GM04503 (cell line): ENCODE results near the gene TTYH3.
"Not testable (repeated sequence)": the region's sequence is repeated elsewhere in the genome, so short reads cannot be mapped to it uniquely, and the experiment has no call there.

Experiments
- DNase-seq: peaks from one replicate; pipeline ENCODE4 v3.0.0-alpha.2; 2012; ENCODE audit warnings: low read depth

The TTYH3 gene

GRCh38 chr7:2688409-2689342, 56.9 kb downstream of the TTYH3 start:
- no peak for DNase-seq

- DNase-seq, result no peak
These were observed 57.6 kb downstream of the TTYH3 start for GRCh38 chr7:2689343-2689847.

GRCh38 chr7:2689951-2690705, 58.3 kb downstream of the TTYH3 start:
- DNase-seq, result no peak

GRCh38 chr7:2691011-2691707, 59.4 kb downstream of the TTYH3 start:
- DNase-seq, result no peak

DNA sequence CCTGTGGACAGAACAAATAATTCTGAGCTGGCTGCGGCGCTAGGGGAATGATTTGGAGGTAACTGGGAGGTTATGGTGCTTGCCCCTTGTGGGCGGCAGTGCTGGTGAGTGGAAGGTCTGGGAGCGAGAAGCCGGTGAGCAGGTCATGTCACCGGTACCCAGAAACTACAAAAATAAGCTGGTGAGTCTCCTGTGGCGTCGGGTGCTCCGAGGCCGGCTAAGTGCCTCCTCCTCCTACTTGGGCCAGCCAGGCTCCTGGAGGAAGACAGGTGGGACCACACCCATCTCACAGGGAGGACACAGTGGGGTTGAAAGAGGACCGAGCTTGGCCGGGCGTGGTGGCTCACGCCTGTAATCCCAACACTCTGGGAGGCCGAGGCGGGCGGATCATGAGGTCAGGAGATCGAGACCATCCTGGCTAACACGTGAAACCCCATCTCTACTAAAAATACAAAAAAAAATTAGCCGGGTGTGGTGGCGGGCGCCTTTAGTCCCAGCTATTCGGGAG, 60.2 kb downstream of the TTYH3 start:
- not testable (repeated sequence) for DNase-seq

GRCh38 chr7:2692543-2692942, 60.8 kb downstream of the TTYH3 start:
- DNase-seq, result no peak

DNA sequence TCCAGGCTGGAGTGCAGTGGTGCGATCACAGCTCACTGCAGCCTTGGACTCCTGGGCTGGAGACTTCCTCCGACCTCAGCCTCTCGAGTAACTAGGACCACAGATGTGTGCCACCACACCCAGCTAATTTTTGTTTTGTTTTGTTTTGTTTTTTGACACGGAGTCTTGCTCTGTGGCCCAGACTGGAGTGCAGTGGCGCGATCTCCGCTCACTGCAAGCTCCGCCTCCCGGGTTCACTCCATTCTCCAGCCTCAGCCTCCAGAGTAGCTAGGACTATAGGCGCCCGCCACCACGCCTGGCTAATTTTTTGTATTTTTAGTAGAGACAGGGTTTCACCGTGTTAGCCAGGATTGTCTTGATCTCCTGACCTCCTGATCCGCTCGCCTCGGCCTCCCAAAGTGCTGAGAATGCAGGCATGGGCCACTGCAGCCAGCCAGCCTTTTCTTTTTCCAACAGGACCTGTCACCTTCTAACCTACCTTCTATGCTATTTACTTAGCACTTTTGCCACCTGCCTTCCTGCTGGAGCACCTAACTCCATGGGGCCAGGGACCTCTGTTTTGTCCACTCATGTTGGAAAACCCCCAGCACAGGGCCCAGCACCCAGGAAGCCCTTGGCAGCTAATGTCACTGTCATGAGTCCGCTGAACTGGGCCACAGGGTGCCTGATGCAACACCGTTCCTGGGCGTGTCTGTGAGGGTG, 61.8 kb downstream of the TTYH3 start:
- not testable (repeated sequence) for DNase-seq

DNA sequence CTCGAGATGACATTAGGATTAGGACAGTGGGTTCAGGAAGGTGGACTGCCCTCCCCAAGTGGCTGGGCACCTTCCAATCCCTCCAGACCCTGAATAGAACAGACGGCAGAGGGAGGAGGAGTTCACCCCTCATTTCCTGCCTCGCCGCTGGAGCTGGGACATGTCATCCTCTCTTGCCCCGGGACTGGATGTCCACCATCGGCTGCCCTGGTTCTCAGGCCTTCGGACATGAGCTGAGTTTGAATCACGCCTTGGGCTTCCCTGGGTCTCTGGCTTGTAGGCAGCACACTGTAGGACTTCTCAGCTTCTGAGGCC, 62.3 kb downstream of the TTYH3 start:
- not testable (repeated sequence) for DNase-seq

- no peak for DNase-seq
These were observed 66.9 kb downstream of the TTYH3 start for GRCh38 chr7:2698581-2699288.

GRCh38 chr7:2699289-2699620, 67.5 kb downstream of the TTYH3 start:
- no peak for DNase-seq

- no peak for DNase-seq
These were observed 68.5 kb downstream of the TTYH3 start for GRCh38 chr7:2700141-2700850.

- no peak for DNase-seq
These were observed 69.6 kb downstream of the TTYH3 start for GRCh38 chr7:2701424-2701823.

- DNase-seq, result peak; percentile 21
These were observed 70.2 kb downstream of the TTYH3 start for GRCh38 chr7:2701832-2702593.

DNA sequence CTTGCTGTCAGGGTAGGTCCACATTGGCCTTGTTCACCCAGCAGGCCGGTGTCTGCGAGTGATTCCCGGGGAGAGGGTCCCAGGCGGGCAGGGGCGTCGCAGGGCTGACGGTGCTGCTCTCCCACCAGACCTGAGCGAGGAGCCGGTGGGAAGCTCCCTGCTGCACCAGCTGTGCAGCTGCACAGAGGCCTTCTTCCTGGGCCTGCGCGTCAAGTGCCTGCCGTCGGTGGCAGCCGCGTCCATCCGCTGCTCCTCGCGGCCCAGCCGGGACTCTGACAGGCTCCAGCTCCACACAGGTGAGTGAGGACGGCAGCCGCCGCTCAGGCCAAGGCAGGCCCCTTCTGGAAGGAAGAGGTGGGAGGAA, 70.8 kb downstream of the TTYH3 start:
- DNase-seq, result no peak

GRCh38 chr7:2705371-2706096, 73.7 kb downstream of the TTYH3 start:
- no peak for DNase-seq

DNA sequence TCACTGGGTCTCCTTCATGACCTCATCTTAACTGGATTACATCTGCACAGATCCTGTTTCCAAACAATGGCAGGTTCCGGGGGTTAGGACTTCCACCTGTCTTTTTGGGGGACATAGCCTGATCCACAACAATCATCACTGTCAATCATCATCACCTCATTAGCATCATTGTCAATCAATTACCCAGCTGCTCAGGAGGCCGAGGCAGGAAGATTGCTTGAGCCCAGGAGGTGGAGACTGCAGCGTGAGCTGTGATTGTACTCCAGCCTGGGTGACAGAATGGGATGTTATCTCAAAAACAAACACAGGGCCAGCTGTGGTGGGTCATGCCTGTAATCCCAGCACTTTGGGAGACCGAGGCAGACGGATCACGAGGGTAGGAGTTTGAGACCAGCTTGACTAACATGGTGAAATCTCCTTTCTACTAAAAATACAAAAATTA, 74.9 kb downstream of the TTYH3 start:
- no peak for DNase-seq

DNA sequence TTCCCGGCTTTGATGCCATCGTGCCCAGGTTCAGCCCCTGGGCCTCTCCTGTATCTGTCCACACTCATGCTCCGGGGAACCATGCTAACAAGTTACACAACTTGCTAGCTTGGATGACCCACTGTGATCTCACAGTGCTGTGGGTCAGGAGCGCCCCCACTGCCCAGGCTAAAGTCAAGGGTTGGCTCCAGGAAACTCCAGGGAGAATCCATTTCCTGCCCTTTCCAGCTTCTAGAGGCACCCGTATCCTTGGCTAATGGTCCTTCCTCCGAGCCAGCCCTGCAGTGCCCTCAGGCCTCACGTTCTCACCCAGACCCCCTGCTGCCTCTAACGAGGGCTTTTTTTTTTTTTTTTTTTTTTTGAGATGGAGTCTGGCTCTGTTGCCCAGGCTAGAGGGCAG, 75.7 kb downstream of the TTYH3 start:
- no peak for DNase-seq

- DNase-seq, result no peak
These were observed 76.3 kb downstream of the TTYH3 start for GRCh38 chr7:2708041-2708440.
